ENCODE data around the gene GPS2.
"Not testable (repeated sequence)": the region's sequence is repeated elsewhere in the genome, so short reads cannot be mapped to it uniquely, and the experiment has no call there.

GPS2 gene

DNA sequence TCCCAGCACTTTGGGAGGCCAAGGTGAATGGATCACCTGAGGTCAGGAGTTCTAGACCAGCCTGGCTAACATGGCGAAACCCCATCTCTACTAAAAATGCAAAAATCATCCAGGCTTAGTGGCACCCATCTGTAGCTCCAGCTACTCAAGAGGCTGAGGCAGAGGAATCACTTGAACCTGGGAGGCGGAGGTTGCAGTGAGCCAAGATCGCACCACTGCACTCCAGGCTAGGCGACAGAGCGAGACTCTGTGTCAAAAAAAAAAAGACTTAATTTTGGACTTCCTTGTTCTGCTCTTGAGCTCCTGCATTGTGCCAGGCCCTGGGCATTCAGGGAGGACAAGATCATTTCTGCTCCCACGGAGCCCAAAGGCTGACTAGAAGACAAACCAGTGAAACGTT is 22.4 kb upstream of the GPS2 start:
- DNase-seq (ENCODE audit: low spot score), result not testable (repeated sequence)

GRCh38 chr17:7336240-7337175 is 21.3 kb upstream of the GPS2 start, which contains the start of gene ACAP1:
ACAP1 (plus strand) TSS chr17:7336529; CDS start chr17:7336735, 206 bp downstream.
- DNase-seq (ENCODE audit: low spot score), result no peak

DNA sequence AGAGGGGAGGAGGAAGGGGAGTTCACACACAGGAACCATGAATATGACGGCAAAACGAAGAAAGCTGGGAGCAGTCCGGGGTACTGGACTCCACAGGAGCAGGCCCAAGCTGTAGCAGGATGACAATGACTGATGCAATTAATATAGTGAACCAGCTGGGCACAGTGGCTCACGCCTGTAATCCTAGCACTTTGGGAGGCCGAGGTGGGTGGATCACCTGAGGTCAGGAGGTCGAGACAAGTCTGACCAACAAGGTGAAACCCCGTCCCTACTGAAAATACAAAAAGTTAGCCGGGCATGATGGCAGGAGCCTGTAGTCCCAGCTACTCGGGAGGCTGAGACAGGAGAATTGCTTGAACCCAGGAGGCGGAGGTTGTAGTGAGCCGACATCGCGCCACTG is 20.6 kb upstream of the GPS2 start:
- DNase-seq (ENCODE audit: low spot score), result not testable (repeated sequence)

- no peak for DNase-seq (ENCODE audit: low spot score)
Measured at GRCh38 chr17:7334938-7335538, 19.9 kb upstream of the GPS2 start.

- DNase-seq (ENCODE audit: low spot score), result not testable (repeated sequence)
Measured at GRCh38 chr17:7332600-7333069, 17.5 kb upstream of the GPS2 start.

DNA sequence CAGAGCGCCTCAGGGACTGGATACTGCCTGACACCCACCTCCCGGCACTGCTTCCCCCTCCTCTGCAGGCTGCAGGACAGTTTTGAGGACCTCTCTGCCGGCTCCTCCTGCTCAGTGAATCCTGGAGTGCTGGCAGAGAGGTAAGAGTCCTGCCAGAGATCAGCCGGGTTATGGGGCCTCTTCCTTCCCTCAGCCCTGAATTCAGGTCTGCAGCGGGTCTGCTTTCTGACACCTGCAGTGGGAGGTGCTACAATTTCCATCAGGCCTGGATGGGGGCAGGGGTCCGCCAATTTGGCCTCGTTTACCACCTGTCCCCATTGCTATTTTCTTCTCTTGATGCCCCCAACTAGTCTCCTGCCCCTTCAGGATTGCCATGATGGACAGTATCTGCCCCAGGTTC is 17.0 kb upstream of the GPS2 start:
- DNase-seq (ENCODE audit: low spot score), result no peak

DNA sequence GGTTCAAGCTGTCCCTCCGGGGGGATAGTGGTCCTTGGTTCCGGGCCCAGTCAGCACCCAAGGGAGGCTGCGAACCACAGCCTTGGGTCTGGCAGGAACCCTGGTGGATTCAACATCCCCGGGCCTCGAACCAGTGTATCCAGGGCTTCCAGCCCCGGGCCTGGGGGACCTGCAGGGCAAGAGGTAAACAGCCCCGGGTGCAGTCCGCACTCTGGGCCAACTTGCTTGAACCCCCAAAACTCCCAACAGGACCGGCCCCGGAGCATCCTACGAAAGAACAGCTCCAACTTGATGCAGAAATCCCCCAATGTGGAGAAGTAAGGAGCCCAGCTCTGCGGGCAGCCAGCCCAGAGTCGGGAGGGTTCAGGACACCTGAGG is 15.5 kb upstream of the GPS2 start:
- DNase-seq (ENCODE audit: low spot score), result no peak

DNA sequence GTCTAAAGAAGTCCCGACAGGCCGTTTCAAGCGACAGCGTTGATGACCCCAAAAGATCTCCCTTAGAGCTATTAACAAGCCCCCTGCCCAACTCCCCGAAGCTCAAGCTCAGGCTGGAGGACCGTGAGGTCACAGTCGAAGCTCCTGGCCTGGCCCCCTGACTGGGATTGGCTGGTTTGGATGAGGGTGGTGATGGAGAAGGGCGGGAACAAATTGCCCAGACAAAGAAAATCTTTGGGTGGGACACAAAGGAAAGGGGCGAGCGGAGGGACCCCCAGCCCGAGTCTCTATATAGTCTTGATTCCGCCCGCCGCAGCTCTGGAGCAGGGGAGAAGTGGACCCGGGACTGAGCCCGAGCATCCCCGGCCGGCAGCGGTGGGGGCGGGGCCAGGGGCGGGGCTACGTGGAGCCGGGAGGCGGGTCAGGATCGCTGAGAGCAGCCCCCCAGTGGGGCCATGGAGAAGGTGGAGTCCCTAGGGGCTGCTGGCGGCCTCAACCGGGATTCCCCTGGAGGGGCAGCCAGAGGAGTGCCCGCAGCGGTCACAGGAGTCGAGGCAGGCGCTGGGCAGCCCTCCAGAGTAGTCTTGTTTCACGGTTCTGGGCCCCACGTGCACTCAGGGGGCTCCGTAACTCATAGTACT is 15.0 kb upstream of the GPS2 start:
- peak; percentile 77 for DNase-seq (ENCODE audit: low spot score)

- peak; percentile 96 for DNase-seq (ENCODE audit: low spot score)
Measured at GRCh38 chr17:7329374-7329996, 14.3 kb upstream of the GPS2 start.

DNA sequence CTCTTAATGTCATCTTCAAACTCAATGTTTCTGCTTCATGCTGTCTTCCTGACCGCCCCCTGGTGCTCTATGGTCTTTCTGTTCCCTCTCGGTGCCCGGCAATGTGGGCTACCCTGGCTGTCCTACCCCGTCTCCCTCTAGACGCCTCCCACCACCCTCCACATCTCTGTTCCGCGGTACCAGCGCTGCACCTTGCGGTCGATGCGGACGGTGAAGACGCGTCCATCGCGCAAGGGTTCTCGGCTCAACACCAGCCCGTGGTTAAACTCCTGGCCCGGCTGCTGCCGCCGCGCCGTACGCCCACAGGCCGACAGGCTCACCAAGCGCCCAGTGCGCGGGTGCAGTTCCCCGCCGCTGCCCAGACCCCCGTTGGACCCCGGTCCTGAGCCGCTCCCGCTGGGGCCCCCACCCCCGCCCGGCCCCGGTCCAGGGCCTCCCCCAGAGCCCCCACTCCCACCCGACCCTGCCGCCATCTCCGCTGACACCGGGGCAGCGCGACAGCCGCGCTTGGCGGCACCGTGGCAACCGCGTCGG is 13.7 kb upstream of the GPS2 start, which contains the start of gene NEURL4:
NEURL4 (minus strand) TSS at position 496 of the 534 bp plus-strand sequence; CDS start at position 473, 23 bp downstream.
- DNase-seq (ENCODE audit: low spot score), result peak; percentile 26

- DNase-seq (ENCODE audit: low spot score), result no peak
Measured at GRCh38 chr17:7328009-7328408, 12.8 kb upstream of the GPS2 start.

- DNase-seq (ENCODE audit: low spot score), result no peak
Measured at GRCh38 chr17:7327501-7327900, 12.3 kb upstream of the GPS2 start.

DNA sequence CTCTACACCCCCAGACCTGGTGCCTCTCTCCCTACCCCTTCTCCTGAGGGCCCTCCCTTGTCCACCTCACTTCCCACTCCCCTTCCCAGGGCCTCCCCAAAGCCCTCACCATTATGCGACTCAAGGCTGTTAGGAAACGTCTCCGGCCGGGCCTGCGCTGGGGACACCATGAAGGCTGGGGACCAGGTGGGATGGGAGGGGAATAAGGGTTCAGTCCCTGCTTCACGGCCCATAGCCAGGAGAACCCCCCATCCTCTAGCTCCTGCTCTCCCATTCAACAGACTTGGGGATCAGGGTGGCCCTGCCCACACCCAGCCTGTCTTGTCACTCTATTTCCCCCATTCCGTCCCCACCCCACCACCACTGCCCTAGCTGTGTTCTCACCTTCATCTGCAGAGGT is 11.9 kb upstream of the GPS2 start:
- DNase-seq (ENCODE audit: low spot score), result no peak

DNA sequence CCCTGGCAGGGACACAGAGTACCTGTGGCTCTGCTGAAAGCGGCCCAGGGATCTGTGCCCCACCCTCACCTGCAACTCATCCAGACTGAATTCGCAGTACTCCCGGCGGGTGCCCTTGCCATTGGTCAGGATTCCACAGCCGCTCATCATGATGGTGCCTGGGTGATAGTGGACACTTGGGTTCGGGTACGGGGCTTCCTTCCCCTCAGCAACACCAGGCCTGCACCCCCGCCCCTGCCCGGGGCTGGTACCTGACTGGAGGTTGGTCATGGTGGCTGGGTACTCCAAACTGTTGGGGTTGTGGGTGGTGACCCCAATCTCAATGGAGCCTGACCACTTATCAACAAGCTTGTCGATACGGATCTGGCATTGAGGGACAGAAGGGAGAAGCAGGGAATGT is 11.0 kb upstream of the GPS2 start:
- DNase-seq (ENCODE audit: low spot score), result no peak

DNA sequence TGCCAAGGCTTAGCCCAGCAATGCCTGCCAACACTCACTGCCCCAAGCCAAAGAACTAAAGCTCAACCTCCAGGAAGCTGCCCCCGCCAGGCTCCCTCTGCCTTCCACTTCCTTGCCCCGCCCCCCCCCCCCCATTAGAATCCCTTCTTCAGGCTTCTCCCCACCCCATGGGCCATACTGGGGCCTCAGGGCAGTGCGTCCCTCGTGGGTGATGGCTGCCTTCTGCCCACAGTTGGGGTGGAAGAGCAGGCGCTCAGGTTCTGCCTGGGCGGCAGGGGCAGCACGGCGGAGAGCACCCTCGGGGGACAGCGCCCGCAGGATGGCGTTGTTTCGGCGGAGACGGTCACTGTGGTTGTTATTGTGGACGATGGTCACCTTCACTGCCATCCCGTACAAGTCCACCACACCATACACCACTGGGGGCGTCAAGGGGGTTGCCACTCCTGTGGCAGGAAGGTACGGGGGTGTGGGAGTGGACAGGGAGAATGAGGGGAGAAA is 9.9 kb upstream of the GPS2 start:
- DNase-seq (ENCODE audit: low spot score), result no peak

DNA sequence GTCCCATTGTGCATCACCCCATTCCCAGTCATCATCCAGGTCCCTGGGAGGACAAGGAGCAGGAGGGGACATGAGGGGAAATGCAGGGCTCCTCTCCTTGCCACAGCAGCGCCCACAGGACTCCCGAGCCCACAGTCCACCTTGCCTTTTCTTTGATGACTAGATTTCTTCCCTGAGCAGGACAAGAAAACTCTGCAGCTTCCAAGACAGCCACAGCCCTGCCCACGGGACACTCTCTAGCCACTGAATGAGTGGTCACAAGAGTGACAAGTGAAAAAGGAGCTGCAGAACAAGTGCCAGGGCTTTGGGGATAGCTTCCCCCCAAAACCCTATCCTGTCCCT is 9.2 kb upstream of the GPS2 start:
- no peak for DNase-seq (ENCODE audit: low spot score)

GRCh38 chr17:7323731-7324437 is 8.7 kb upstream of the GPS2 start:
- DNase-seq (ENCODE audit: low spot score), result no peak

DNA sequence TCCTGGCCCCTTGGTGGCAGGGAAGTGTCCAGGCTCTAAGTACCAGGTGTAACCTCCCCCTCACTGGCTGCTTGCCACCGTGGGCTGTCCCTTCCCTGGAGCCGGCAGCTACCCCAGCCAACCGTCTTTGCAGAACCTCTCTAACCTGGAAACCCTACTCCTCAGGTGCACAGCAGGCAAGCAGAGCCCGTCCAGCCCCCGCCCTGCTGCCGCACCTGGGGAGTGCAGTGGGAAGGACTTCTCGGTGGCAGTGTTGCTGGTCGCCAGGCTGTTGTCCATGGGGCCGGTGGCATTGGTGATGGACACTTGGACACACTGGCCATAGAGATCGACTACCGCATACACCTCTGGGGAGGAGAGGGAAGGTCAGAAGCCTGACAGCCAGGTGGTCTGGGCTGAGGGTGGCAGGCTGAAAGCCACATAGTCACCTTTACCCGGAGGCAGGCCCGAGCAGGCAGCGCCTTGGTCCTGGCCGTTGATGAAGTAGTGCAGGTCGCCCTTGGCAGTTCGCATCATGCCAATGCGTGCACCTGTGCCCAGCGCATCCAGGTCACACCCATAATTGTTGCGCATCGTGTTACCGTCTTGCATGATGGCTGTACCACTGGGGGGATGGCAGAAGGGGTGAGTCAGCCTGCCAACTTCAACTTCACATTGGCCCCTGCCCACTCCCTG is 7.5 kb upstream of the GPS2 start:
- no peak for DNase-seq (ENCODE audit: low spot score)

DNA sequence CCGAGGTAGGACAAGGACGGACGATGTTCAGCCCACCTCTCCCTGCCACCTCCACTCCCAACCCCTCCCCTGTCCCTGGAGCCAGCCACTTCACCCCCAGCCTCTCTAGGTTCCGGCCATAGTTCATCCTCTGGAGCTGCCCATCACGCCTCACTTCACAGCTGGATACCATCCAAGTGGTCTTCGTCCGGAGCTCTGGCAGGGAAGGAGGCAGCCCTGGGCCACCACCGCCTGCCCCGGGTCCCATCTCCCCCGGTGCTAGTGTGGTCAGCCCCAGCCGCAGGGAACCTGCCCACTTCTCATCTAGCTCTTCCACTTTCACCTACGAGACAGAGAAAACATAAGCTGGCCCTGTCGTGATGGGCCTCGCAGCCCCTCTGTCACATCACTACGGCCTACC is 6.3 kb upstream of the GPS2 start:
- no peak for DNase-seq (ENCODE audit: low spot score)

DNA sequence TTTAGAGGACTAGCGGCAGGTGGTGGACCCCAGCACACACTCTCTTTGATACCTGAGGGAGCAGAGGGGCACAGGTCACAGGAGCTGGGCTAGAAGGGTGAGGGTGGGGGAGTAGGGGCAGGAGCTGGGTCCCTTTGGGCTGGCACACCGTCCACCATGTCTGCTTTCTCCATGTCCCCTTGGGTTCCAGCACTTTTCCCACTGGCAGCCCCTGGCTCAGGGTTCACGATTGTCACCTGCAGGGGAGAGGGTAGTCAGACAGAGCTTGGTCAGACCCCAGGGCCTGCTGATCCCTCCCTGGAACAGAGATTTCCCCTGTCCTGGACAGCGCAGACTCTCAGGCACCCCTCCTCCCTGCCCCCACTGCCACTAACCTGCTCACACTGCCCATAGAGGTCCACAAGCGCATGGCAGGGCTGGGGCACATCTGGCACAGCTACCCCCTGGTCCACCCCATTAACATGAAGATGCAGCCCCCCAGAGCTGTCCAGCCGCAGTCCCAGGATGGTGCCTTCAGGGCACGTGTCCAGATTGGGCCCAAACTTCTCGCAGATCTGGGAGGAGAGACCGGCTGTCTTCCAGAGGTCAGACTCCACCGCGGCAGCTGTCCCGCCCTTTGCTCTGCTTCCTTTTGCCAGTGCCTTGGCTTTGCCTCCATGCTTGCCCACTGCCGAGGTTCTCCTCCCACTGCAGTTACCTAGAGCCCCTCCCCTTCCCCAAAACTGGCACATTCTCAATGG is 3.1 kb upstream of the GPS2 start:
- DNase-seq (ENCODE audit: low spot score), result no peak
